GM12878 (cell line): ENCODE data around the gene TP73. TPM values are rescaled to one million over a fixed set of nuclear protein-coding genes. Genes with fewer than 3 reads are reported as not detected.

Experiments
- ATAC-seq: fragments of 200-7000 bp; cut with Tn5 transposase; 3 replicates; pipeline ENCODE4 v1.9.1; 2020; ENCODE audit warnings: mild to moderate bottlenecking, moderate library complexity
- BruUV-seq: library from RNA; stranded (reverse); fragments of 400-500 nt; replicated peaks from 2 replicates; lab custom pipeline; 2021; lab: Mats Ljungman, UMichigan
- CTCF ChIA-PET: fragments of 300-600 bp; sonication (Branson Sonifier 250); formaldehyde crosslinking; extraction: SDS; loops from one replicate; lab custom pipeline; 2021; ENCODE audit warnings: inconsistent platforms; lab: Yijun Ruan, JAX
- POLR2A ChIA-PET: fragments of 350-600 bp; formaldehyde crosslinking; extraction: SDS; loops from one replicate; lab custom pipeline; 2021; ENCODE audit warnings: inconsistent platforms; lab: Charles Lee
- RAD21 ChIA-PET: fragments of 300-600 bp; sonication (Branson Sonifier 250); formaldehyde crosslinking; loops from one replicate; lab custom pipeline; 2023; ENCODE audit warnings: antibody characterized with exemption; ENCODE audit not compliant: unreplicated experiment; lab: Charles Lee
- SMC1A ChIA-PET: fragments of 300-600 bp; sonication (Branson Sonifier 250); formaldehyde crosslinking; loops from one replicate; lab custom pipeline; 2023; ENCODE audit not compliant: unreplicated experiment, uncharacterized antibody; lab: Charles Lee
- DNase-seq: peaks from one replicate; pipeline ENCODE4 v3.0.0-alpha.2; 2011; ENCODE audit warnings: low read depth, low spot score
- FAIRE-seq: peaks from 3 replicates; lab custom pipeline; 2011; peaks lifted over from hg19 to GRCh38; lab: Jason Lieb, UNC
- H2AFZ ChIP-seq: 2 replicates; pipeline ENCODE4 v1.6.0; 2011; ENCODE audit warnings: low read depth, low read length, control low read depth; ENCODE audit not compliant: control insufficient read depth
- H3K27ac ChIP-seq: 2 replicates; pipeline ENCODE4 v1.5.1; 2011; ENCODE audit warnings: control low read depth; ENCODE audit not compliant: control insufficient read depth, insufficient read depth
- H3K27me3 ChIP-seq, 2 experiments: replicated peaks in 1 of 2; 2 replicates each; pipeline versions ENCODE4 v1.6.0 to v1.6.1; 2011; ENCODE audit warnings: low read length in 1 of 2; ENCODE audit not compliant: control insufficient read depth in 2 of 2, insufficient read depth in 2 of 2
- H3K36me3 ChIP-seq, 2 experiments: 2 replicates each; pipeline ENCODE4 v1.5.1; 2011; ENCODE audit warnings: low read length in 1 of 2; ENCODE audit not compliant: control insufficient read depth in 2 of 2, insufficient read depth in 2 of 2
- H3K4me1 ChIP-seq: 2 replicates; pipeline ENCODE4 v1.6.1; 2011; ENCODE audit warnings: mild to moderate bottlenecking, low read length, moderate library complexity, mixed read lengths; ENCODE audit not compliant: control insufficient read depth, insufficient read depth
- H3K4me2 ChIP-seq: 2 replicates; pipeline ENCODE4 v1.6.0; 2011; ENCODE audit warnings: control low read depth; ENCODE audit not compliant: control insufficient read depth, insufficient read depth
- H3K4me3 ChIP-seq: fragments of 200-600 bp; sonication (generic); 2 replicates; pipeline ENCODE4 v1.5.1; 2016
- H3K79me2 ChIP-seq: 2 replicates; pipeline ENCODE4 v1.6.0; 2011; ENCODE audit warnings: low read length; ENCODE audit not compliant: control insufficient read depth, insufficient read depth
- H3K9ac ChIP-seq: 2 replicates; pipeline ENCODE4 v1.8.0; 2011; ENCODE audit warnings: low read length, control low read depth, mixed read lengths; ENCODE audit not compliant: control insufficient read depth, insufficient read depth
- H3K9me3 ChIP-seq: replicated peaks from 3 replicates; pipeline ENCODE4 v1.5.1; 2011; ENCODE audit warnings: mild to moderate bottlenecking, low read length; ENCODE audit not compliant: control insufficient read depth, insufficient read depth
- H4K20me1 ChIP-seq: 2 replicates; pipeline ENCODE4 v1.6.0; 2011; ENCODE audit not compliant: control insufficient read depth, insufficient read depth
- IKZF1 ChIP-seq: fragments of 450-650 bp; conservative IDR thresholded peaks from 2 replicates; pipeline ENCODE4 v1.6.1; 2017; ENCODE audit warnings: antibody characterized with exemption, mild to moderate bottlenecking
- MAX ChIP-seq: IDR thresholded peaks from 2 replicates; pipeline ENCODE4 v1.6.1; 2012; ENCODE audit warnings: low read depth, low read length, improper control_type of control experiment
- NFYA ChIP-seq: IDR thresholded peaks from 2 replicates; pipeline ENCODE4 v1.6.1; 2011; ENCODE audit warnings: low read depth, mild to moderate bottlenecking, low read length, improper control_type of control experiment, borderline replicate concordance
- NFYB ChIP-seq: IDR thresholded peaks from 2 replicates; pipeline ENCODE4 v1.6.1; 2011; ENCODE audit warnings: low read depth, mild to moderate bottlenecking, low read length, improper control_type of control experiment, moderate library complexity; ENCODE audit not compliant: insufficient read depth
- NKRF ChIP-seq: fragments of 450-650 bp; conservative IDR thresholded peaks from 2 replicates; pipeline ENCODE4 v1.6.1; 2017; ENCODE audit warnings: mild to moderate bottlenecking, moderate library complexity
- NR2F1 ChIP-seq: fragments of 450-650 bp; conservative IDR thresholded peaks from 2 replicates; pipeline ENCODE4 v1.6.1; 2017; ENCODE audit warnings: mild to moderate bottlenecking
- PKNOX1 ChIP-seq: fragments of 450-650 bp; IDR thresholded peaks from 2 replicates; pipeline ENCODE4 v1.6.1; 2016; ENCODE audit warnings: mild to moderate bottlenecking
- POLR2AphosphoS5 ChIP-seq: IDR thresholded peaks from 2 replicates; pipeline ENCODE4 v1.6.1; 2011; ENCODE audit warnings: mild to moderate bottlenecking, low read length, inconsistent platforms
- RCOR1 ChIP-seq: conservative IDR thresholded peaks from 2 replicates; pipeline ENCODE4 v1.6.1; 2012; ENCODE audit warnings: low read depth, low read length, improper control_type of control experiment
- REST ChIP-seq: IDR thresholded peaks from 2 replicates; pipeline ENCODE4 v1.6.1; 2012; ENCODE audit warnings: mild to moderate bottlenecking, low read depth, low read length
- RUNX3 ChIP-seq: IDR thresholded peaks from 2 replicates; pipeline ENCODE4 v1.6.1; 2012; ENCODE audit warnings: low read length, inconsistent platforms
- SMAD1 ChIP-seq: fragments of 450-650 bp; IDR thresholded peaks from 2 replicates; pipeline ENCODE4 v1.6.1; 2018; ENCODE audit warnings: mild to moderate bottlenecking, low read depth; ENCODE audit not compliant: partially characterized antibody
- SMARCA5 ChIP-seq: fragments of 450-650 bp; IDR thresholded peaks from 2 replicates; pipeline ENCODE4 v1.6.1; 2017; ENCODE audit warnings: mild to moderate bottlenecking
- SREBF1 ChIP-seq: IDR thresholded peaks from 2 replicates; pipeline ENCODE4 v1.6.1; 2012; ENCODE audit warnings: mild to moderate bottlenecking, low read length
- SRF ChIP-seq, 2 experiments: IDR thresholded peaks; 2 replicates each; pipeline ENCODE4 v1.6.1; 2011; ENCODE audit warnings: low read depth in 2 of 2, low read length in 2 of 2, mild to moderate bottlenecking in 1 of 2, moderate library complexity in 1 of 2
- ZSCAN29 ChIP-seq: fragments of 450-650 bp; IDR thresholded peaks from 2 replicates; pipeline ENCODE4 v1.6.1; 2017; ENCODE audit warnings: mild to moderate bottlenecking, moderate library complexity
- WGBS: methylation state at CpG from one replicate; pipeline ENCODE4 v1.1.6; 2016; ENCODE audit warnings: low lambda C conversion rate; ENCODE audit not compliant: insufficient replicate concordance, insufficient coverage; ENCODE audit errors: missing lambda C conversion rate; 5-methylcytosine and 5-hydroxymethylcytosine counted together
- in situ Hi-C: fragments of 300-500 bp; cut with MboI; formaldehyde crosslinking; loops from 9 replicates; pipeline ENCODE4 v1.14.3; 2018; ENCODE audit warnings: mixed read lengths
- intact Hi-C: fragments of 100-400 bp; cut with micrococcal nuclease; formaldehyde crosslinking; loops from one replicate; pipeline ENCODE4 v1.14.2; 2022; ENCODE audit not compliant: unreplicated experiment
- polyA plus RNA-seq, 11 experiments: library from polyadenylated mRNA; depleted of rRNA in 4 of 11; unstranded in 6 of 11; stranded (reverse) in 5 of 11; fragments of >200 nt; fragmentation: Nextera tagmentation in 4 of 11; fragmentation: Illumina TruSeq in 1 of 11; extraction: Ambion mirVana in 4 of 11; extraction: Trizol in 1 of 11; gene quantifications; 1 replicate in 1 of 11; 2 replicates in 10 of 11; pipeline versions ENCODE4 v1.2.1 to v1.2.3, GENCODE V29; 2011 to 2016; ENCODE audit warnings: inconsistent platforms in 2 of 11, missing spikeins in 2 of 11, low read depth in 1 of 11
- total RNA-seq, 4 experiments: library from RNA; depleted of rRNA in 3 of 4; stranded (reverse); fragments of >200 nt in 3 of 4; fragmentation: Illumina TruSeq in 1 of 4; extraction: Trizol in 1 of 4; gene quantifications; 2 replicates each; pipeline versions ENCODE4 v1.2.1 to v1.2.3, GENCODE V29; 2013 to 2021

The TP73 gene
- total and polyA plus RNA-seq, 10 of the 15 experiments (the other 5 are each of a cell fraction or from before 2014, with no cell fraction given), result 0.08 to 54.2 (median 14.9) TPM

- no peak for TF ChIP-seq REST
- no peak for TF ChIP-seq RUNX3
- no peak for TF ChIP-seq PKNOX1
- TF ChIP-seq NFYA, result no peak
- TF ChIP-seq RCOR1, result no peak
- TF ChIP-seq ZSCAN29, result no peak
- no peak for TF ChIP-seq NR2F1
- TF ChIP-seq, all 136 proteins: peak for 0
Observed at GRCh38 chr1:3736708-3737107, 84.4 kb downstream of the TP73 start (continued).

GRCh38 chr1:3738943-3739342, 86.6 kb downstream of the TP73 start:
- no peaks in the 10 kb centered on the region for H3K27me3 ChIP-seq
- RAD21 ChIA-PET, result no interaction called here
- peaks cover 3 to 10% of the 10 kb centered on the region in 2 experiments; a peak in 3 of 4 replicates for H3K36me3 ChIP-seq
- ATAC-seq, result no peak
- H3K9ac ChIP-seq, result no peak overlapping the region
- SMC1A ChIA-PET, result no interaction called here
- CTCF ChIA-PET, result no interaction called here
- H3K4me3 ChIP-seq, result no peak overlapping the region
- POLR2A ChIA-PET, result no interaction called here
- DNase-seq, result no peak
- in situ Hi-C loops, result no loop called here
- H3K9me3 ChIP-seq, result no peaks in the 10 kb centered on the region
- H3K4me1 ChIP-seq, result no peaks in the 10 kb centered on the region
- H4K20me1 ChIP-seq, result no peaks in the 10 kb centered on the region
- H2AFZ ChIP-seq, result no peak overlapping the region
- H3K27ac ChIP-seq, result no peak overlapping the region
- H3K79me2 ChIP-seq, result no peaks in the 10 kb centered on the region
- TSS peak; percentile 51 for BruUV-seq
- intact Hi-C loops, result no loop called here
- FAIRE-seq, result no peak
- 95% methylated on average over 12 of the region's 12 CpGs for WGBS
- no peak overlapping the region for H3K4me2 ChIP-seq
- TF ChIP-seq RUNX3 (no peak), SRF (IDR thresholded peaks at IDR 0.05; ENCODE audit: low read depth in 2 of 2, low read length in 2 of 2) (no peak), NKRF (no peak), MAX (no peak), NFYB (no peak), SMARCA5 (no peak), ZSCAN29 (no peak), SREBF1 (no peak), POLR2AphosphoS5 (no peak), IKZF1 (no peak), SMAD1 (no peak)
